ENCODE measurements around the gene PSMD13.

PSMD13 gene

GRCh38 chr11:290621-291231 lies 54.0 kb downstream of the PSMD13 start:
- DNase-seq: no peak

- DNase-seq: no peak
Measured at GRCh38 chr11:291281-292210, 54.8 kb downstream of the PSMD13 start.

GRCh38 chr11:292211-293121 lies 55.7 kb downstream of the PSMD13 start:
- no peak for DNase-seq

- DNase-seq: no peak
Measured at GRCh38 chr11:293271-293851, 56.6 kb downstream of the PSMD13 start.

GRCh38 chr11:293852-294661 lies 57.3 kb downstream of the PSMD13 start:
- no peak for DNase-seq

GRCh38 chr11:294780-295179 lies 58.0 kb downstream of the PSMD13 start:
- DNase-seq: no peak

GRCh38 chr11:295351-296170 lies 58.8 kb downstream of the PSMD13 start:
- DNase-seq: no peak

GRCh38 chr11:296171-297050 lies 59.6 kb downstream of the PSMD13 start:
- no peak for DNase-seq

GRCh38 chr11:297051-297585 lies 60.3 kb downstream of the PSMD13 start:
- no peak for DNase-seq

- no peak for DNase-seq
Measured at GRCh38 chr11:297586-298405, 61.0 kb downstream of the PSMD13 start.

GRCh38 chr11:298406-299065 lies 61.8 kb downstream of the PSMD13 start:
- DNase-seq: no peak

GRCh38 chr11:299081-299891 lies 62.5 kb downstream of the PSMD13 start, which contains the start of gene IFITM5:
Gene IFITM5 (minus strand): TSS chr11:299526. CDS start chr11:299490, 36 bp downstream.
- DNase-seq: no peak

- no peak for DNase-seq
Measured at GRCh38 chr11:299951-300735, 63.4 kb downstream of the PSMD13 start.
